Omental fat pad (tissue), 4 donors: Measurements from ENCODE around the gene AZIN2. TPM values are rescaled to one million over a fixed set of nuclear protein-coding genes. Genes with fewer than 3 reads are reported as not detected.

Source experiments
- ATAC-seq: fragments of 150-250 bp; one replicate; pipeline ENCODE4 v1.9.1; 2016; ENCODE audit warnings: mild to moderate bottlenecking, moderate library complexity; ENCODE audit not compliant: low FRiP score
- DNase-seq: peaks from one replicate; pipeline ENCODE4 v3.0.0-alpha.2; 2019; ENCODE audit warnings: low spot score
- total RNA-seq, 4 donors: library from RNA; depleted of rRNA; stranded (reverse); fragments of >200 nt; gene quantifications; one replicate each; pipeline ENCODE4 v1.1.0, GENCODE V29; 2016
- TF ChIP-seq, protein P1 (sequence below), 3 donors: fragments of 450-650 bp; IDR thresholded peaks; one replicate each; pipeline ENCODE4 v1.5.1; 2016 to 2017; ENCODE audit warnings: antibody characterized with exemption in 3 of 3, mild to moderate bottlenecking in 3 of 3, moderate library complexity in 2 of 3

The AZIN2 gene
- total RNA-seq, 4 donors from 2014 or later = 1.8 to 5.3 (median 3.5) TPM

DNA sequence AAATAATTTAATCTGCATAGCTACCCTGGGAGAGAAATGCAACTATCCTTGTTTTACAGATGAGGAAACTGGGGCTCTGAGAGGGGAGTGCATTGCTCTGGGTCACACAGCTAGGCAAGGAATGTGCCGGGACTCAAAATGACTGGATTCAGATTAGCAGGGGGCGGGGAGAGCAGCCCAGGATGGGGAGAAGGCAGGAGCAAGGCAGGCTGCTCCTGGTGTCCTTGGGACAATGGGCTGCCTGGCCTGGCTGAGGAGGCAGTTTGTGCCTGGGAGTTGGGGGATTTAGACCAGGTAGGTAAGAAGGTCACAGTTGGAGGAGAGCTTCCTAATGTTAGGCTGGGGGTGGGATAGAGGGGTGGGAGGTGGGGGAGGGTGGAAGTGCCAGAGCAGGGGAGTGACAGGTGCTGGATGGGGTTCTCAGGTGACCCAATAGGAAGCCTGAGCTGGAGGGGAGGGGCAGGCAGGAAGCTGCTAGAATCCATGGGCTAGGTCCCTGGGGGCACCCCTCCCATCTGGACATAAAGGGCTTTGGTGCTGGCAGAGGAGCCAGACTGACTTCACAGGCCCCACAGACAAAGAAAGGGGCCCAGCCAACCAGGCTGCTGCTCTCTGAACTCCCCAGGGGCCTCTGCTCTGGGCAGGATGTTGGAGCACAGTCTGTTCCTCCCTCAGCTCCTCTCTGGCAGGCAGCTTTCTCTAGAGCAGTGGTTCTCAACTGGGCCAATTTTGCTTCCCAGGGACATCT lies 71.9 kb downstream of the AZIN2 start:
- TF ChIP-seq, protein P1, sequence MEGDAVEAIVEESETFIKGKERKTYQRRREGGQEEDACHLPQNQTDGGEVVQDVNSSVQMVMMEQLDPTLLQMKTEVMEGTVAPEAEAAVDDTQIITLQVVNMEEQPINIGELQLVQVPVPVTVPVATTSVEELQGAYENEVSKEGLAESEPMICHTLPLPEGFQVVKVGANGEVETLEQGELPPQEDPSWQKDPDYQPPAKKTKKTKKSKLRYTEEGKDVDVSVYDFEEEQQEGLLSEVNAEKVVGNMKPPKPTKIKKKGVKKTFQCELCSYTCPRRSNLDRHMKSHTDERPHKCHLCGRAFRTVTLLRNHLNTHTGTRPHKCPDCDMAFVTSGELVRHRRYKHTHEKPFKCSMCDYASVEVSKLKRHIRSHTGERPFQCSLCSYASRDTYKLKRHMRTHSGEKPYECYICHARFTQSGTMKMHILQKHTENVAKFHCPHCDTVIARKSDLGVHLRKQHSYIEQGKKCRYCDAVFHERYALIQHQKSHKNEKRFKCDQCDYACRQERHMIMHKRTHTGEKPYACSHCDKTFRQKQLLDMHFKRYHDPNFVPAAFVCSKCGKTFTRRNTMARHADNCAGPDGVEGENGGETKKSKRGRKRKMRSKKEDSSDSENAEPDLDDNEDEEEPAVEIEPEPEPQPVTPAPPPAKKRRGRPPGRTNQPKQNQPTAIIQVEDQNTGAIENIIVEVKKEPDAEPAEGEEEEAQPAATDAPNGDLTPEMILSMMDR (IDR thresholded peaks at IDR 0.05) = no peak
- no peak for DNase-seq
- no peak for ATAC-seq

DNA sequence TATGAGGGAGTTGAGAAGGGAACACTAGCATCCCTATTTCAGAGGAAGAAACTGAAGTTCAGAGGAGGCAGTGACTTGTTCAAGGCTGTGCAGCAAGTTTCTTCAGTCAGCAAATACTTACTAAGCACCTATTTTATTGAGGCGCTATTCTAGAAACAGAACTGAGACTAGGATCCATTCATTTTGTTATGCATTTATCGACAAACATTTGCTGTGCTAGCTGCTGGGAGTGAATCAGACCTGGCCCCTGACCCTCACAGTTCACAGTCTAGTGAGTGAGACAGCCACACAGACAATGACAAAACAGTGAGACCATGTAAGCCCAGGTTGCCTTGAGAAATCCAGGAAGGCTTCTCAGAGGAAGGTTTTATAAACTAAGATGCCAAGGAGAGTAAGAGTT lies 72.7 kb downstream of the AZIN2 start:
- DNase-seq (no peak), ATAC-seq (no peak)
- TF ChIP-seq, protein P1 (IDR thresholded peaks at IDR 0.05) = no peak

DNA sequence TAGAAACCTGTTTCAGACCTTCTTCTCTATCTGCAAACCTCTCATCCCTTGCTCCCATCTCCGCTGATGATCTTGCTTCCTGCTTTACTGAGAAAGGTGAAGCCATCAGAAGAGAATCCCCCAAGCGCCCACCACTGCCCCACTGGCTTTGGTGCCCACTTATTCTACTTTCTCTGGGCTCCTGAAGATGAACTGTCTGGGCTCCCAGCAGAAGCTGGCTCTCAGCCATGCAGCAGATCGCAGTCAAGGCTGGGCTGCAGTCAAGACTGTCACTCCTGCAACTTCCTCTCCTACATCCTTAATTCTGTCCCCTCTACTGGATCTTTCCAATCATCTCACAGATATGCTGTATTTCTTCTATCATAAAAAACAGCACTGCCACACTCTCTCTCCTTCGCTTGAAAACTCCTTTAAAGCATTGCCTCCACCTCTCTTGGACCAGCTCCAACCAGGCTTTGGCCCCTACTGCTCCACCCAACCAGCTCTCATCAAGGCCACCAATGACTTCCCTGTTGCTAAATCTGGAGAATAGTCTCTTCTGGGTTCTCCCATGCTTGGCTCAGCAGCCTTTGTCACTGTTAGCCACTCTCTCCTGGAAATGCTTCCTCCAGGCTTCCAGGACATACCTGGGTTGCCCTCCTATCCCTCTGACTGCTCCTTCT lies 75.1 kb downstream of the AZIN2 start:
- TF ChIP-seq, protein P1 (IDR thresholded peaks at IDR 0.05) = no peak
- DNase-seq (no peak), ATAC-seq (no peak)

DNA sequence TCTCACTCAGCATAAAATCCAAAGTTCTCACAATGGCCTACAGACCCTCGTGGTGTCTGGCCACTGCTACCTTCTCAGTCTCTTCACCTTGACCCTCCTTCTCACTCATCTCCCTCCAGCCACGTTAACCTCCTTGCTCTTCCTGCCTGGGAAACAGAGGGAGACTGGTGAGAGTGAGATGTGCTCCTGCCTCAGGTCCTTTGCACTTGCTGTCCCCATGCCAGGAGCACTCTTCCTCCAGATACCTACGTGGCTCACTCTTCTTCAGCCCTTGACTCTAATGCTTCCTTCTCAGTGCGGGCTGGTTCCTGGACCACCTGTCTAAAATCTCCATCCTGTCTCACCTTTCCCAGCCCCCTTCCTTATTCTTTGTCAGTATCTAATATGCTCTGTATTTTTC lies 76.2 kb downstream of the AZIN2 start:
- ATAC-seq (no peak), DNase-seq (no peak)
- TF ChIP-seq, protein P1 (IDR thresholded peaks at IDR 0.05) = no peak

DNA sequence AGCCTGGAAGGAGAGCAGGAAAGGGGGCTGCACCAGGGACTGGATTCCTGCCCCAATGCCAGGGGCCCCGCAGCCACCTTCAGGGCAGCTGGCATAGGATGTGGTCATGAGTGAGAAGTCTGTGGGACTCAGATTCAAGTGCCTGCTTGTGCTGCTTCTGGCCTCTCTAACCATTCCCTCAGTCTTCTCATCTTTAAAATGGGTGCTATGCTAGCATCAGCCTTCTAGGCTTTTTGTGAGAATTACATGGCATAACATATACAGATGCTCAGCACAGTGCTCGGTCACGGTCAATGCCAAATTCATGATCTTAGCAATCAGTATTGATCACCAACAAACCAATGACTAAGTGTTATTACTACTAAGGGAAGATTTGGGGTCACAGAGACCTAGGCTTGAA lies 77.4 kb downstream of the AZIN2 start:
- TF ChIP-seq, protein P1 (IDR thresholded peaks at IDR 0.05) = no peak
- ATAC-seq (no peak), DNase-seq (no peak)

DNA sequence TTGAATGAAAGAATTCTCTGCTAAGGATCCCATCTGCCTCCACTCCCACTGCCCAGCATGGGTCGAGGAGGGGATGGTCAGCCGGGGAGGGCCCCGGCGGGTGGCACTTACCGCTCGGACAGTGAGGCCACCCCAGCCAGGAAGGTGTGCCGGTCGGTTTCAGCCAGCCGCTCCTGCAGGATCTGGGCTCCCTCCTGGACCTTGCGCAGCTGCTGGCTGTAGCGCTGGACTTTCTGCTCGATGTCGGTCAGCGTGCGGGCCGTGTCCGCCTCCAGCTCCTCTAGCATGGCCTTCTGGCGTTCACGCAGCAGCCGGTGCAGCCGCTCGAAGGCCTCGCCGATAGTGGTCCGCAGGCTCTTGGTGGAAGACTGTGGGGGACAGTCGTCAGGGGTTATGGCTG lies 78.6 kb downstream of the AZIN2 start:
- ATAC-seq = no peak
- TF ChIP-seq, protein P1 (IDR thresholded peaks at IDR 0.05) = no peak
- no peak for DNase-seq
